Stimulated activated CD4-positive, alpha-beta T cell treated with anti-CD3 and anti-CD28 coated beads, Interleukin-1b, Interleukin-23, amount 100 ng/mL, for 24 hours (primary cell): ENCODE measurements around the gene UNC13C.

Experiments
- DNase-seq, 4 experiments: peaks; one replicate each; pipeline ENCODE4 v3.0.0-alpha.2; 2020; ENCODE audit warnings: low read depth in 4 of 4, low spot score in 1 of 4

Gene UNC13C

DNA sequence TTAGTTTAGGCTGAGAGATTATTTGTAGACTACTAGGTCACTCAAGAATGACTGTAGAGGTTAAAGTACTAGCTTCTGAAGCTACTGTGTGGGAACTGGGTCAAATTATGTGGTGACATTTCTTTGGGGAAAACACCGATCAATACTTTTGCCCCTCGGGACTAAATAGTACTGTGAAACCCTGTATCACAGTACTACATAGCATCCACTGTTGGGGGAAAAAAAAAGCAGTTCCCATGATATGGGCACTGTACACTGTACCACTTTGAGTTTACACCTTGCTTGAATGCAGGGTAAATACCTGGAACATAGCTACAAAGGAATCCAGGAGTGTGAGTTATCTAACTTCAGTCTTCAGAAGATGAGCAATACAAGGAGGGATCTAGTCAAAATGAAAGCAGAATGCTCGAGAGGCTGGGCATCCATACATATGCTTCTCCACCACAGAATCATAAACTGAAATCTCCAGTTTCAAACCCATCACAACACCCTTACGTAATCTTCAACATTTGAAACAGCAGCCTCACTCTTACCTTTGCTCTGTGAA lies 311.4 kb downstream of the UNC13C start:
- no peak for DNase-seq

DNA sequence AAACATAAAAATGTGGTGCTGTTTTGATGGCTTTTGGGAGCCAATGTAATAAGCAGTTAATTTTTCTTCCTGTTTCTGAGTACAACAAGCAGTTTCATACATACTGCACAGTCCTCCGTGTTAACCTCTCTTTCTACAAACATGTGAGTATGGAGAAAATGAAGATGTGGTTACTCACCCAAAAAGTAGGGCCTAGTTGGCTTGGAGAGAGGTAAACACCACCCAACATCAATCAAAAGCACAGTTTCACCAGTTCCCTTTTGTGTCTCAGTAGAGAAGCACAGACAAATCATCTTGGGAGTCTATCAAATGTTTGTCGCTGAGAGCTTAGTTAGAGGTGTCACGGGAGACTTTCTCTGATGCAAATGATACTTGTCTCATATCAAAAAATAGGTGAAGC lies 320.2 kb downstream of the UNC13C start:
- DNase-seq = no peak

DNA sequence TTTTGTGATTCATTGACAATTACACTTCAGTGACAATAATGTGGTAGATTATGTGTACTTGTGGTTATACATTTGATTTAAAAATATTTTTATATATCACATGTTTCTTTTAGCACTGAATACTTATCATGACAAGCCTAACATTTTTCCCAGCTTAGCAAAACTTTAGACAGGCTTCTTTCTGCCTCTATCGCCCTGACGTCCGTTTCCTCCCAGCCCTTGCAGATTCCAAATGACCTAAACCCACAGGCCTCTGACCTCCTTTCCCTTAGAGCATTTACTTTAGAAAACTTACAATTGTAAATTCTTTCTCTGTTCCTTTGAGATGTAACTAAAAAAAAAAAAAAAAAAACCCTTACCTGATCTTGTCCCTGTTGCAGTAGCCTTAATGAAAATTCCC lies 326.1 kb downstream of the UNC13C start:
- no peak for DNase-seq

DNA sequence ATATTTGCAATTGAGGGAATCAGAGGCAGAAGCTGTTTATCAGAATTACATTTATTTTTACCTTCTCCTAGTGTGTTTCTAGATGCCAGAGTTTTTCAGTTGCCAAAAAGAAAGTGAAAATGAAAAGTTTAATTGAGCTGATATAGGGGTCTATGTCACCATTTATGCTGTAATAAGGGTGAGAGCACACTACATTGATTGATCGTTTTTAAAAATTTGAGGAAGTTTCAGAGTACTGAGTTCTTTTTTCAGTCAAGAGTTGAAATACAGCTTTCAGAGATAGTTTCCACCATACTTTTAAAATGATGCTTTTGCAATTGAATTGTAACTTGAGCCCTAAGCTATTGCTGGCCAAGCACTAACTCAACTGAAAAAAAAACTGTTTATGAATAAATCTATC lies 326.9 kb downstream of the UNC13C start:
- DNase-seq = no peak

DNA sequence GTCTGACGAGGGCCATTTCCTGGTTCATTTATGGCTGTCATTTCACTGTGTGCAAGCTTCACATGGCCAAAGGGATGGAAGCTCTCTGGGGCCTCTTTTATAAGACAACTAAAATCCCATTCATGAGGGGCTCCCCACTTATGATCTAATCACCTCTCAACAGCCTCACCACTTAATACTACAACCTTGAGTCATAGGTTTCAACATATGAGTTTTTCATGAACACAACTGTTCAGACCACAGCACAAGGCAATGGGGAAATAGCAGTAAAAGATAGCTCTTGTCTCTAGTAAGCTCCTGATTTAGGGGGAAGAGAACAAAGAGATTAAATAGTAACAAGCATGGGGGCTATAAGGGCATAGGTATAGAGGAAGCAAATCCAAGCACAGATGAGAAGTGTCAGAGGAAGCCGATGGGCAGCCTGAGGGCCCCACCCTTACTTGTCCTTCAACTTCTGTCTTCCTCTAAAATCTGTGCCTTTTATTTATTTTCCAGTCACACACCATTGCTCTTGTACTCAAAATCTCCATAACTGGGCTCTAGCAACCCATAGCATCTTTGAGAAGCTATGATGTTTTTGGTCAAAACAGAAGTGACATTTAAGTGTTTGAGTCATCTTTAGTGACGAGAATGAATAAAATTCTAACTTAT lies 329.1 kb downstream of the UNC13C start:
- DNase-seq = no peak

DNA sequence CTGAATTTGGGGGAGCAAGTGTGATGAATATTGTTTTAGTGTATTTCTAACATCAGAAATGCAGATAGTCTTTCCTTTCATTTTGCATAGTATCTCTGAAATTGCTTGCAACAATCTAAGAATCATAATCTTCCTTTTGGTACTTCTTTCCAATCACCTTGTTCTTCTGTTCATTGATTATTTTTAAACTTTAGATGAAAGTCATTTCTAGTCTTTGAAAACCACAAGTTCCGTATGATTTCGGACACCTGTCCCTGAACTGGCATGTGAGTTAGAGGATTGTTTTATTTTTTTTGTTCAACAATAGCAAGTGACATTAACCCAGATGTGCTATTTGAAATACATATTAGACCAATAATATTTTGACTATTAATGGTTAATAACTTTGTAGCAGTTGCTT lies 329.7 kb downstream of the UNC13C start:
- DNase-seq = no peak

DNA sequence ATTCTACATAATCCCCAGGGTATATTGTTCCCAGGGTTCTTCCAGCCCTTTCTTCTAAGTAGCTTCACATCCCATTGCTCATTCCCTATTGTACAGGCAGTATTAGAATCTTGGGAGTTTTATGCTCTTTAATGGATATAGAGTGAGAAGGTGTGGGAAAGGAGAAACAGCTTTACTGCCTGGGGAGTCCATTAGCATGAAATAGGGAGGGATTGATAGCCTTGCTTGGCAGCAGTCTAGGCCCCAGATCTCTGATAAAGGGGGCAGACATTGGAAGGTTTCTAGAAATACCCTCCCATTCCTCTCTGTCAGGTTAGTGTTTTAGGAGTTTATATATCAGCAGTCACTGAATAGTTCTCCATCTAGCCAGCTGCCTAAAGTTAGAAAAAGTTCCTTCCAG lies 334.3 kb downstream of the UNC13C start:
- DNase-seq = no peak

DNA sequence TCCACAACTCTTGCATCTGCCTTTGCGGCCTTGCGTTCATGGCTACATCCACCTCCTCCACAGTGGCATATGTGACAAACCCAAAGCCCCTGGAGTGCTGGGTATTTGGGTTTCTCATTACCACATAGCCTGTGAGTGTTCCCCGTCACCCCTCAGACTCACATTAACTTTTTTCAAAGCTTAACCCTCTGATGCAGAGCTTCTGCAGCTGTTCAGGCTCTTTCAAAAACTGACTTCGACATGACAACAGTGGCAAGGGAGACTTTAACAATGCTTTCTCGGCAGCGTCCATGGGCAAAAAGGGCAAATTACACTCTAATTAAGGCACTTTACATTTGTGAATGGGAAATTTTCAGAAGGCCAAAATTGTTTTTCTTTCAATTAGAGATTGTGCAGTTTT lies 343.2 kb downstream of the UNC13C start:
- no peak for DNase-seq

DNA sequence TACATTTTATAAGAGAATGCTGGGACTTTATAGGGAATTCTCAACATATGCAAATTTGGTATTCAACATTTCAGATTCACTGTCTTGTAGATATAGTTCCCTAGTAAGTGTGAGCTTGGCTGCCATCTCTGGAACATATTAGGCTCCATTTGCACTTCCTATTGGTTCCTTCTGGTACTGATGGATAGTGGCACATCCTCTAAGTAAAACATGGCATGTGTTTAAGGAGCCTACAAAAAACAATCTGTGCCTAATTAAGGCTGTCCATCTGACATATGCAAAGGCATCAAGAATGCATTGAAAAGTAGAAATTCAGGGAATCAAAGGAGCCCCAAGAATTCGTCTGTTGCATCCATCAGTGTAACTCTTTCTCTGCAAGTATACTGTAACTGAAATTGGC lies 344.1 kb downstream of the UNC13C start:
- no peak for DNase-seq

DNA sequence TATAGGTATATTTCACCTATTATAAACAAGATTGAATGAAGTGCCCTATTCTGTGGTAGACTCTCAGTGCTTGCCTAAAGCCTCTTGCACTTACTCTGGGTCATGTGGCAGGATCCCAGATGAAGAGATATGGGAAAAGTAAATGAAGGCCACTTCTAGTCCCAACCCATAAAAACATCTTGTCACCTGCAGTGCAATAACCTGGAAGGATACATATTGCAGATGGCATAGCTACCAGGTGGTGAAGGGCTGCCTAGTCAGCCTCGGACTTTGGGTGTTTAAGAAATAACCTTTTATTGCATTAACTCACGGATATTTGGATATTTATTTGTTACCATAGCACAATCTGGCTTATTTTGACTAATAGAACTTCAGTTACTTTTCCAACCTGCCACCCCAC lies 367.1 kb downstream of the UNC13C start:
- DNase-seq = no peak

DNA sequence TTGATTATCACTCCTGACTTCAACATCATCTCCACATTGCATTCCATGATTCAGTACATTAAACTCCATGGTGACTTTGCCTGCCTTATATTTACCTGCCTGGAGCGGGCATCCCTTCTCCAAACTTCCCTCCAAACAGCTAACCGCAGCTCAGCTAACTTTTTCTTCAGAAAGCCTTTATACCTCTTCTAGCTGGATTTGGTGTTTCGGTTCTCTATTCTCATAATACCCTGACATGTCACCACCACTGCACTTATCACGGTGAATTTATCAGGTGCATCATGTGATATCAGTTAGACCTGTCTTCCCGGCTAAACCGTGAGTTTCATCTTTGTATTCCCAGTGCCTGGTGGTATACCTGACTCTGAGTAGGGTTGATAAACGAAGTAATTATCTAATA lies 367.6 kb downstream of the UNC13C start:
- DNase-seq = no peak

DNA sequence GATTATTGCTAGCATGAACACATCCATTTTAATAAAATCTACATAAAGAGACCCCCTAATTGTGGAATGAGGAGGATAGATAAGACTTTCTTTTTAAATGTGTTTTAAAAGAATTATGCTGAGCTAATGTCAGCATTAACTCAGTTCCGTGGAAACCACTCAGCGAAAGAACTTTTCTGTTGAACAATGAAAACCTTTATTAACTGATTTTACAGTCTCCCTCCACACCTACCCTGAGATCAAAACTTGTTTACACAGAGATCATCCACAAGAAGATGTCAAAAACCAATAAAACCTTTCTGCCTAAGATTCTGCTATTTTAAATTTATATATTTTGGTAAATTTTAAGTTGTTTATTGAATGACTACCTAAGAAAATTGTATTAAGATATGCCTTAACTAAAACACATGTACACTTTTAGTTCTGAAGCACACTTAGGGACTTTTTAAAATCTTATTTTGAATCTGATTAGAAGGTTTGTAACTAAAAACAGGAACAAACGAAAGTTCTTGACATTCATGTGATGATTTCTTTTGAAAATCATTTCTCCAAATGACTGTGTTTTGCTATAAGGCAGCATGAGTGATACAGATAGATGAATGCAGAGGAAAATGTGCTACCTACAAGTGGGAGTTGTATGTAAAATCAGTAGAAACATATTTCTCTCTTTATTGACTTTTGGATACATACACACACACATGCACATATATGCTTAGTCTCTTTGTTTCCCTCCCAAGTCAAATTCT lies 369.0 kb downstream of the UNC13C start:
- DNase-seq = no peak

DNA sequence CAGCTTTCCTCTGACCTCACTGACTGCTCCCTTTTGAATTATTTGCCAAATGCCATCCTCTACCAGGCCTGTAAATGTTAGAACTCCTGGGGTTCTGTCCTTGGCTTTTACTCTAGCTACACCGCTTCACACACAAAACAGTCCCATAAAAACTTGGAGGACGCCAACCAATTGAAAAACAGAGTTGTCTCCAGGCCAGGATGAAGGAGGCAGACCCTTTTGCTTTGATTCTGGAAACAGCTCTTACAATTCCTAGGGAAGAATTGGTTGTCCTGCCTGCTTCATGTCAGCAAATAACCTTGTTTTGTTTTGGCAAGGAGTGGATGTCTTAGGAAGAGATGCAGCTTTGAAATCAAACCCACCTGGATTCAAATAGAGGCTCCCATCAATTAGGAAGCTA lies 375.5 kb downstream of the UNC13C start:
- no peak for DNase-seq

DNA sequence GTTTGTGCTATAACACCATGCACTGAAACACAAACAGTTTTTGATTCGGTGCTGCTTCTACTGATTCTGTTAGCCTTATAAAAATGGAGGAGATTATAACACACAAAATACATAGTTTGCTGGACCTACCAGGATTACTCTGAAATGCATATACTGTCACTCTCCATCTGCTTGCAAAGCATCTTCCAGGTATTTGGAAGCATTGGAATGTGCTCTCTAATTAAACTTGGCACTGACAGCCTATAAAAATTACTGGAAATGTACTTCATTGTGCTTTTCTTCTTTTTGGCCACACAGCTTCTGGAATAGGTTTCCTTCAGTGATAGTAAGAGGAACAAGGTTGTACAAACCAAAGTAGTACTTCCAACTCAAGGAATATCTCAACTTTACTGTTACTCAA lies 376.1 kb downstream of the UNC13C start:
- DNase-seq = no peak

DNA sequence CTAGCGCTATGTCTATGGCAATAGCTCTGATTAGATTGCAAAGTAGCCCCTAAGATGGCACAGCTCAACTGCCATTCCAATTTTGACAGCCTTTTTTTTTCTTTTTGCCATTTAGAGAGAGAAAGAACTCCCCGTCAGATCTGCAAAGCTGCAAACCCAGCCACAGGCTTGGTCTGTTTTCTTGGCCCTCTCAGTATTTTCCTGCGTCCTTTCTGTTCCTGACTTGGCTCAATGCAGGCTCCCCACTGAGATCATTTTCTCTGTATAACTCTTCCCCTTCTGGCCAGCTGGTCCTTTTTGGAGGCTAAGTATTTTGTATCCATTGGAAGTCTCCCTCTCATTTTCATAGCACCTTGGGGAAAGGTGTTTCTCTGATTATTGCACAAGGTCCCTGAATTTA lies 386.7 kb downstream of the UNC13C start:
- DNase-seq = no peak

DNA sequence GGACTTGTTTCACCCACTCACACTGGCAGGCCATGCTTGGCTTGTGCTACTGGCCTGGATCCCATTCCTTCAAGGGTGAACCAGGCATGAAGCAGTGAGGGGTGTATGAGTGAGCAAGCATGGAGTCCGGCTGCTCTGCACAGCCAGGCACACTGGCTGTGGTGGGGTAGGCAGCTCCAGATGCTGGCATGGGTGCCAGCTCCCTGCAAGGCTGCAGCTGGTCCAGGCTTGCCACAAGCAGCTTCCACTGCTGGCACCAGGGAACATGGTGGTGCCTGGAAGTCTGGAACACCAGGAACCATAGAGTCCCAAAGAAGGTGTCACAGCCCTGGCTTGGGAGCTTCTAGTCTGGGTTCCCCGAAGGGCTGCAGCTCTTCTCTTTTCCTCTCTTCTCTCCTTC lies 395.1 kb downstream of the UNC13C start:
- no peak for DNase-seq

DNA sequence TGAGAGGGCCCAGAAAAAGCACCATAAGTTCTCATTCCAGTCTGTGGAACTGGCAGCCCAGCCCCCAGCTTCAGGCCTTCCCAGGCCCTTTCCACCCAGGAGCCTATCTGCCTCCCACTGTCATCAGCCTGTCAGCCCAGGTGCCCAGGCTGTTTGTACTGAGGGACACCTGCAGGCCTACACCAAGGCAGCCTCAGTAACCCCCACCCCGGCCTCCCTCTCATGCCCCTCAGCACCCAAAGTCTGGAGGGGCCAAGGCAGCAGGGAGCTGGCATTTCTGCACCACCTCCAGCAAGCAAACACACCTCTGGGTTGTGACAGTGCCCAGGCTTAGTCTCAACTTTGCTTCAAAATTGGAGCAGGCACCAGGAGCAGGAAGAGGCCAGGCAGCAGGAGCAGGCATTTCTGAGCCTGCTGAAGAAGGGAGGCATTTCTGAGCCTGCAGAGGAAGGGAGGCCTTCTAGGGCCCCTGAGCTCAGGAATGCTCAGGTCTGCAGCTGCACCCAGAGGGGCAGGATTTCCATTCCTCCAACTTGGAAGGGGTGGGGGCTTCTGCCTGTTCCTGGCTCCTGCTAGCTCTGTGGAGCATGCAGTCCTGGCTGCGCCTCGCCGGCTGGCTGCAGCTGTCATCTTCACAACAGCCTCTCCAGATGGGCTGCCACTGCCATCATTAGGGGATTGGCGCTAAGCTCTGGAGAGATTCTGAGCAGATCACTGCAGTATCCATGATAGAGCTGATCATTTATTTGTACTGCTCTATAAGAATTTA lies 396.1 kb downstream of the UNC13C start:
- no peak for DNase-seq

DNA sequence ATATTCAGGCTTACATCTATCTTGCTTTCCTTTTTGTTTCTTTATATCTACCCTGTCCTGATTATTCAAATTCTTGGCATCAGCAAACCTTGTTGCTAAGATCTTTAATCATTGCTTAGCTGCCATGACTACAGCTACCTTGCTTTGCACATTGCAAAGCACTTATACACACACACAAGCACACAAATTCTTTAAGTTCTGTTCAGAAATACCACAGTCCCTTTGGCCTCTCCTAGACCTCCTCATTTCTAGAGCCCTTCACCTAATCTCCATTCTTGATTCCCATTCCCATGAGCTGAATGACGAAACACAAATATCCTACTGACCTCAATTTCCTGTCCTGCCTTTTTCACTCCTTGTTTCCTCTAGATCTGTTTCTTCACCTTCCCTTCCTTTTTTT lies 409.6 kb downstream of the UNC13C start:
- DNase-seq = no peak

DNA sequence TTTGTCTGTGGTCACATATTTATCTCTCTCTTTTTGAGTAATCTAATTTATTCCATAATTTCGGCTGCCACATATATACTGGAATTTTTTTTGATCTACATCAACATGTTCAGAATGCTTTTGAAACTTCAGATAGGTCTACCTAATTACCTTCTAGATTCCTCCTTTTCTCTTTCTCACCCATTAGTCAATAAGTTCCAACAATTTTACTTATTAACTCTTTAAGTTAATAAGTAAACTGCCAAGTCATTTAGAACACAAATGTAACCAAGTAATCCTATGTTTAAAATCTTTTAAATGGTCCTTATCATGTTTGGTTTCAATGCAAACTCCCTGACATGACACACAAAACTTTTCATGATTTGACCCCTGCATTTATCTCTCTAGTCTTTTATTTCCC lies 410.5 kb downstream of the UNC13C start:
- no peak for DNase-seq

DNA sequence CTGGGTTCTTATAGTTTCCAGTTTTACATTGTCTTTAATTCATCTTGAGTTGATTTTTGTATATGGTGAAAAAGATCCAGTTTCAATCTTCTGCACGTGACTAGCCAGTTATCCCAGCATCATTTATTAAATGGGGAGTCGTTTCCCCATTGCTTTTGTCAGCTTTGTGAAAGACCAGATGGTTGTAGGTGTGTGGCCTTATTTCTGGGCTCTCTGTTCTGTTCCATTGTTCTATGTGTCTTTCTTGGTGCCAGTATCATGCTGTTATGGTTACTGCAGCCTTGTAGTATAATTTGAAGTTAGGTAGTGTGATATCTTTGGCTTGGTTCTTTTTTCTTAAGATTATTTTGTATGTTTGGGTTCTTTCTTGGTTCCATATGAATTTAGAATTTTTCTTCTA lies 432.2 kb downstream of the UNC13C start:
- DNase-seq = no peak

DNA sequence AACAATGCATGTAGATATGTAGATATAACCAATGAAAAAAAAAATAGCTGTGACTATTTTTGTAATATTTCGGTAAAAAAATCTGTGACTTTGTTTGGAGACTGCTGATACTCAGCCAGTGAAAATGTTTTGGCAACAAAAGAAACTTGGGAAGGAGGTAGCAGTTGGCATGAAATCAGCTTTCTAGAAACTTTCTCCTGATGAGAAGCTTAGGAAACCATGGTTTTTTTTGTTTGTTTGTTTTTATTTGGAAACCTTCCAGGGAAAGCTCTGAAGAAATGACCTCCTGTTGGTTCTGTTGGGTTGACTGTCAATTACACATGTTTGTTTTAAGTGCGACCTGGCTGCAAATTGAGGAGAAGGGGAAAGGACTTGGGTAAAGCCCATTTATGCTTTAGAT lies 445.9 kb downstream of the UNC13C start:
- no peak for DNase-seq

DNA sequence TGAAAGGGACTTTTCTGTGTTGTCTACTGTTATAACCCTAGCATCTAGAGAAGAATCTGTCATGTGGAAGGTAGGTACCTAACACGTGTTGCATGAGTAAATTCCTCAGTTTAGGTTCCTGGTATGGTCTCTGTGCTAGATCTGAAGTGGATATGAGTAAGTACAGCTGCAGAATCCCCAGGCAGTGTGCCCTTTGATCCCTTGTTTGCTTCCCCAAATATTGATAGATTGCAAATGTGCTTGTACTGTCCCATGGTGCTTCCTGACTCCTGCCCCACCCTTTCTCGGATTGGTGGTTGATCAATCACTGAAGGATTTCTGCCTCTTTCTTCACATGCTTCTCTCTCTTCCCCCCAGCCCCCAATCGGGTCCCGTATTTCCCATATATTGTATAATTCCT lies 450.4 kb downstream of the UNC13C start:
- no peak for DNase-seq
